Mucosa of stomach (tissue), 1 donor: ENCODE measurements around the gene CENPN.

ENCODE experiments used
- H3K27me3 ChIP-seq: one replicate; pipeline ENCODE4 v1.7.0; 2013; ENCODE audit warnings: mild to moderate bottlenecking, low read length; ENCODE audit not compliant: control insufficient read depth, insufficient read depth
- H3K36me3 ChIP-seq: one replicate; pipeline ENCODE4 v1.7.0; 2013; ENCODE audit warnings: low read length; ENCODE audit not compliant: control insufficient read depth, insufficient read depth
- H3K4me1 ChIP-seq: one replicate; pipeline ENCODE4 v1.7.0; 2013; ENCODE audit warnings: mild to moderate bottlenecking, low read length; ENCODE audit not compliant: control insufficient read depth, insufficient read depth
- H3K4me3 ChIP-seq: one replicate; pipeline ENCODE4 v1.7.0; 2013; ENCODE audit warnings: low read length
- H3K9ac ChIP-seq: one replicate; pipeline ENCODE4 v1.7.0; 2013; ENCODE audit warnings: mild to moderate bottlenecking, low read length, moderate library complexity
- H3K9me3 ChIP-seq: one replicate; pipeline ENCODE4 v1.7.0; 2013; ENCODE audit warnings: mild to moderate bottlenecking, low read length, moderate library complexity; ENCODE audit not compliant: control insufficient read depth
- donor health status: Pancreatic carcinoma.

Gene CENPN

DNA sequence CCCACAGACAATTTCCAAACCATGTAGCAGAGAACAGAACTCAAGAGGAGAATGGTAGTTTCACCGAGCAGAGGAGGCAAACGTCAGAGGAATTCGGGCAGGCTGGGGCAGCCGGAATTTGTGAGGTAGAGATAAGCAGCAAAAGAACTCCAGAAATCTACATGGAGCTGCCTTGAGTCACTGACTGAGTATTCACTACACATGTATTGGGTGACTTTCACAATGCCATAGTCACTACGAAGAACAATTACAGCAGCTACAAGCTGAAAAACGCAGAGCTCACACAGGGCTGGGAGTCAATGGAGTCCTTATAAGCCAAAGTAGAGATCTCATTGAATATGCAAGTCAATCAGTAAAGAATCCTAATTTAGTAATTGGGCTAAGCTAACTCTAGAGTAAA lies 13.7 kb upstream of the CENPN start:
- Histone ChIP-seq H3K27me3 (no peaks in the 10 kb centered on the region), H3K9ac (peak overlapping the region; percentile 23), H3K9me3 (no peaks in the 10 kb centered on the region), H3K4me3 (no peak overlapping the region), H3K36me3 (no peaks in the 10 kb centered on the region), H3K4me1 (peaks cover 35% of the 10 kb centered on the region)

GRCh38 chr16:80993834-80994233 lies 13.2 kb upstream of the CENPN start:
- H3K4me3 ChIP-seq = no peak overlapping the region
- no peaks in the 10 kb centered on the region for H3K36me3 ChIP-seq
- no peaks in the 10 kb centered on the region for H3K27me3 ChIP-seq
- H3K9ac ChIP-seq = peak overlapping the region; percentile 23
- no peaks in the 10 kb centered on the region for H3K9me3 ChIP-seq
- peaks cover 35% of the 10 kb centered on the region for H3K4me1 ChIP-seq

- no peak overlapping the region for H3K9ac ChIP-seq
- peaks cover 32% of the 10 kb centered on the region for H3K4me1 ChIP-seq
- no peaks in the 10 kb centered on the region for H3K27me3 ChIP-seq
- no peaks in the 10 kb centered on the region for H3K36me3 ChIP-seq
- no peaks in the 10 kb centered on the region for H3K9me3 ChIP-seq
- no peak overlapping the region for H3K4me3 ChIP-seq
Measured at GRCh38 chr16:80994451-80994850, 12.6 kb upstream of the CENPN start.

GRCh38 chr16:80996688-80997138 lies 10.3 kb upstream of the CENPN start:
- Histone ChIP-seq H3K4me3 (peak overlapping the region; percentile 23), H3K9me3 (no peaks in the 10 kb centered on the region), H3K9ac (peak overlapping the region; percentile 26), H3K4me1 (peaks cover 16% of the 10 kb centered on the region), H3K27me3 (no peaks in the 10 kb centered on the region), H3K36me3 (no peaks in the 10 kb centered on the region)

DNA sequence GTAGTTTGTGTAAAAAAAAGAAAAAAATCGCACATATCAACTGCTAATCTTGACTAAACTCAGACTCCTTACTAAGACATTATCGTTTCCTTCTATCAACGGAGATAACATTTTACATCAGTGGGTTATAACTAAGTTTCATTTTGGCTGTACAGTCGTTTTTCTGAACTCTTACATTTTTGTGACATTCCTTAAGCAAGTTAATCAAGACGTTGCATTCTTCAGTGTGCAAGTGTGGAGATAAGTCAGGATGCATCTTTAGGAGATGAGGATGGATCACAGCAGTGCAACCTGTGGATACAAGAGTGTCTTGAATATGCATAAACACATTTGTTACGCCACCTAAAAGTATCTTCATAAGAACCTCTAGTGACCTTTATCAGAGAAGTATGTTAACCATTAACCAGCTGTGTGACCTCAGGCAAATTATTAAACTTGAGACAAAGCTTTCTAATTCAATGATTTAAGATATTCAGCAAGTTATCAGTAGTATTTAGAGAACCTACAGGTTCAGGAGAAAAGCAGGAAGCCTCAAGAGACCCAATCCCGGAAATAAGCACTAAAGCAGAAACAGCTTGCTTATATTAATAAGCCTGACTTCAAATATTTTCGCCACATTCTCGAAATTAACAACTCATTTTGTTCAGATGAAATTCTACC lies 9.7 kb upstream of the CENPN start:
- Histone ChIP-seq H3K9ac (peak overlapping the region; percentile 50), H3K9me3 (no peaks in the 10 kb centered on the region), H3K27me3 (no peaks in the 10 kb centered on the region), H3K36me3 (no peaks in the 10 kb centered on the region), H3K4me1 (peaks cover 10% of the 10 kb centered on the region), H3K4me3 (peak overlapping the region; percentile 23)

DNA sequence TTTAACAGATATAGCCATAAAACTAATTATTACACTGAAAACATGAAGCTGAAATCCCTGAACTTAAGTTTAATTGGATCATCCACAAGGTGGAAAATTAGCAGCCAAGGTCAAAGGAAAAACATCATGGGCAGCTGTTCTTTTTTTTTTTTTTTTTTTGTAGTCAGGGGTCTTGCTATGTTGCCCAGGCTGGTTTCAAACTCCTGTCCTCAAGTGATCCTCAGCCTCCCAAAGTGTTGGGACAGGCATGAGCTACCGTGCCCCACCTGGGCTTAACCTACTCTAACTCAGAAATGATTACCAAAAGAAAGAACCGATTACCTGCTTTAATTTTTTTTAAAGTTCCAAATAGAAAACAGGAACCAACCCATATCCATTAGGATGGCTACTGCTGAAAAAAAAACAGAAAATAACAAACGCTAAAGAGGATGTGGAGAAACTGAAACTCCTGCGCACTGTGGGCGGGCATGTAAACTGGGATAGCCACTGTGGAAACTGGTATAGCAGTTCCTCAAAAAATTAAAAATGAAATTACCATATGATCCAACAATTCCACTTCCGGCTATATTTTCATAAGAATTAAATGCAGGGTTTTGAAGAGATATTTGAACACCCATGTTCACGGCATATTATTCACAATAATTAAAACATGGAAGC lies 8.9 kb upstream of the CENPN start:
- no peaks in the 10 kb centered on the region for H3K9me3 ChIP-seq
- peak overlapping the region; percentile 50 for H3K9ac ChIP-seq
- H3K4me1 ChIP-seq = peaks cover 6% of the 10 kb centered on the region
- H3K36me3 ChIP-seq = no peaks in the 10 kb centered on the region
- no peaks in the 10 kb centered on the region for H3K27me3 ChIP-seq
- peak overlapping the region; percentile 23 for H3K4me3 ChIP-seq

DNA sequence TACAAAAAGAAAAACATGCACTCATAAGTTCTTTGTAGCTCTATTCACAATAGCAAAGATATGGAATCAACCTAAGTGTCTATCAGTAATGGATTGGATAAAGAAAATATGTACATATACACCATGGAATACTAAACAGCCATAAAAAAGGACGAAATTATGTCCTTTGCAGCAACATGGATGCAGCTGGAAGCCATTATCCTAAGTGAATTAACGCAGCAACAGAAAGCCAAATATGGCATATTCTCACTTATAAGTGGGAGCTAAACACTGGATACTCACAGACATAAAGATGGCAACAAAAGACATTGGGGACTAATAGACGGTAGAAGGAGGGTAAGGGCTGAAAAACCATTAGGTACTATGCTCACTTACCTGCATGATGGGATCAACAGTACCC lies 6.1 kb upstream of the CENPN start:
- H3K4me3 ChIP-seq = no peak overlapping the region
- no peaks in the 10 kb centered on the region for H3K27me3 ChIP-seq
- H3K4me1 ChIP-seq = peaks cover 10% of the 10 kb centered on the region
- H3K36me3 ChIP-seq = no peaks in the 10 kb centered on the region
- no peak overlapping the region for H3K9ac ChIP-seq
- H3K9me3 ChIP-seq = no peaks in the 10 kb centered on the region

DNA sequence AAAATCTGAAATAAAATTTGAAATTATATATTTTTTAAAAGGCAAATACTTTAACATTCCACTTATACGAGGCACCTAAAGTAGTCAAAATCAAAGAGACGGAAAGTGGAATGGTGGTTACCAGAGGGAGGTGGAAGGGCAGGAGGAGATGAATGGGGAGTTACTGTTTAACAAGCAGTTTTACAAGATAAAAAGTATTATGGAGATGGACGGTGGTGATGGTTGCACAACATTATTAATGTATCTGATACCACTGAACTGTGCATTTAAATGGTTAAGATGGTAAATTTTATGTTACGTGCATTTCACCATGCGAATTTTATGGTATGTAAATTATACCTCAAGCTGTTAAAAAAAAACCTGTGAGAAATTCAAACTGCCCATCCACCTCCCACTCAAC lies 5.7 kb upstream of the CENPN start:
- Histone ChIP-seq H3K36me3 (no peaks in the 10 kb centered on the region), H3K9ac (no peak overlapping the region), H3K9me3 (no peaks in the 10 kb centered on the region), H3K27me3 (no peaks in the 10 kb centered on the region), H3K4me1 (peaks cover 10% of the 10 kb centered on the region), H3K4me3 (no peak overlapping the region)

GRCh38 chr16:81003064-81003463 lies 4.0 kb upstream of the CENPN start:
- Histone ChIP-seq H3K4me3 (no peak overlapping the region), H3K27me3 (no peaks in the 10 kb centered on the region), H3K9me3 (no peaks in the 10 kb centered on the region), H3K36me3 (no peaks in the 10 kb centered on the region), H3K9ac (no peak overlapping the region), H3K4me1 (peaks cover 6% of the 10 kb centered on the region)

- H3K27me3 ChIP-seq = no peaks in the 10 kb centered on the region
- peaks cover 4% of the 10 kb centered on the region for H3K4me1 ChIP-seq
- H3K9ac ChIP-seq = peak overlapping the region; percentile 72
- H3K9me3 ChIP-seq = no peaks in the 10 kb centered on the region
- no peaks in the 10 kb centered on the region for H3K36me3 ChIP-seq
- H3K4me3 ChIP-seq = peak overlapping the region; percentile 61
Measured at GRCh38 chr16:81003610-81004460, 3.2 kb upstream of the CENPN start.

GRCh38 chr16:81004646-81005353 lies 2.2 kb upstream of the CENPN start:
- H3K4me1 ChIP-seq = peaks cover 4% of the 10 kb centered on the region
- no peaks in the 10 kb centered on the region for H3K36me3 ChIP-seq
- no peaks in the 10 kb centered on the region for H3K27me3 ChIP-seq
- H3K9me3 ChIP-seq = no peaks in the 10 kb centered on the region
- peak overlapping the region; percentile 72 for H3K9ac ChIP-seq
- peak overlapping the region; percentile 61 for H3K4me3 ChIP-seq
